ENCODE results near the gene TTC7B. TPM values are rescaled to one million over a fixed set of nuclear protein-coding genes. Genes with fewer than 3 reads are reported as not detected.

The TTC7B gene
- total RNA-seq, 1 donor, result 24.9 TPM

DNA sequence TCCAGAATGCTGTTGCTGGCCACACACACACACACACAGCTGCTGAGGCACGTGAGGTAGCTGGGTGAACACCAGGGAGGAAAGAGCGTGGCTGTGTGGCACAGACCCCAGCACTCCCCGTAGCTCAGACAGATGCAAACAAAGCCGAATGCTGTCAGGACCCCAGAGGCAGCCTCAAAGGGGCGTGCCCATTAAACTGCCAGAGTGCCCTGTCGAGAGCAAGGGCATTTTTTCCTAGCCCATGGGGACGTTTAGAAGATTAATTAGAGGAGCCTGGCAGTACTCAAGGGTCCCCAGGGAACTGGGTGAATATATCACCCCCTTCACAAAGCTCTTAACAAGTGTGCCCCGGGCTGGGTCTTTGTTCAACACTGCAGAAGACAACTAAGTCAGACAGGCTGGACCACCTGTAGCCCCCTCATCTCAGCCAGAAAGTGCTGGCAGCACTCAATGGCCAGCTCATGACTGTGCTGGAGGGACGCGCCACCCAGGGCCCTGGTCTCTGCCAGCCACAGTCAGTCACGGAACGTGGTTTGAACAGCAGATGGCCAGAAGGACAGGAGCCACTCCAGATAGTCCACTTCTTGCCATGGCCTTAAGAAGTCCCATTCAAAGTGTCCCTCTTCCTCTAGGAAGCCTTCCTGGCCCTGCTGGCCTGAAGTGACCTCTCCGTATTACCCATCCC is 37.5 kb downstream of the TTC7B start:
- no peak for DNase-seq (ENCODE audit: low read depth)
- no peak overlapping the region for H3K4me3 ChIP-seq (ENCODE audit: low read depth, low read length)
- TF ChIP-seq, protein P1, sequence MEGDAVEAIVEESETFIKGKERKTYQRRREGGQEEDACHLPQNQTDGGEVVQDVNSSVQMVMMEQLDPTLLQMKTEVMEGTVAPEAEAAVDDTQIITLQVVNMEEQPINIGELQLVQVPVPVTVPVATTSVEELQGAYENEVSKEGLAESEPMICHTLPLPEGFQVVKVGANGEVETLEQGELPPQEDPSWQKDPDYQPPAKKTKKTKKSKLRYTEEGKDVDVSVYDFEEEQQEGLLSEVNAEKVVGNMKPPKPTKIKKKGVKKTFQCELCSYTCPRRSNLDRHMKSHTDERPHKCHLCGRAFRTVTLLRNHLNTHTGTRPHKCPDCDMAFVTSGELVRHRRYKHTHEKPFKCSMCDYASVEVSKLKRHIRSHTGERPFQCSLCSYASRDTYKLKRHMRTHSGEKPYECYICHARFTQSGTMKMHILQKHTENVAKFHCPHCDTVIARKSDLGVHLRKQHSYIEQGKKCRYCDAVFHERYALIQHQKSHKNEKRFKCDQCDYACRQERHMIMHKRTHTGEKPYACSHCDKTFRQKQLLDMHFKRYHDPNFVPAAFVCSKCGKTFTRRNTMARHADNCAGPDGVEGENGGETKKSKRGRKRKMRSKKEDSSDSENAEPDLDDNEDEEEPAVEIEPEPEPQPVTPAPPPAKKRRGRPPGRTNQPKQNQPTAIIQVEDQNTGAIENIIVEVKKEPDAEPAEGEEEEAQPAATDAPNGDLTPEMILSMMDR (IDR thresholded peaks at IDR 0.05; ENCODE audit: insufficient read depth, low read length), result no peak

DNA sequence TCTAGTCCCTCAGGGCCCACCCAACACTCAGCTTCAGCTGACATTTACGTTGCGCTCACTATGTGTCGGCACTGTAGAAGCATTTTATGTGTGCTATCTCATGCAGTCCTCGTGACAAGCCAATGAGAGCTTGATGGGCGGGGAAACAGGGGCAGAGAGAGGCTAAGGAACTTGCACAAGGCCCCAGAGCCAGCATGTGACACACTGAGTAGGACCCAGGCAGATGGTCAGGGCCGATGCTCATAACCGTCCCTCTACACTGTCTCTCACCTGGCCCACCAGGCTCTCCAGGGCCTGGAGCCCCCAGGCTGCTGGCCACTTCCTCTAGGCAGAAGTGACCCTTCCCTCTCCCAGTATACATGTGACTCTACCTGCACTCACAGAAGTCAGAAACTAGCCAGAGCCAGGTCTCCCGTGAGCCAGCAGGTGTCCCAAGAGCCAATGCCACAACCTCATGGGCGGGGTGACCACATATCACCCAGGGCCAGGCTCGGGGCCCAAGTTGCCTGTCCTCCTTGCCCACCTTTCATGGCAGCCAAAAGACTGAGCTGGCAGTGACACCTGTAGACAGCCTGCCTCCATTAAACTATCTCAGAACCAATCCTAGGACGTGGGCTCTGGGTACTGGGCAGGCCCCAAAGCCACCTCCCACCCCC is 38.3 kb downstream of the TTC7B start:
- no peak overlapping the region for H3K4me3 ChIP-seq (ENCODE audit: low read depth, low read length)
- TF ChIP-seq, protein P1 (IDR thresholded peaks at IDR 0.05; ENCODE audit: insufficient read depth, low read length), result no peak
- no peak for DNase-seq (ENCODE audit: low read depth)

DNA sequence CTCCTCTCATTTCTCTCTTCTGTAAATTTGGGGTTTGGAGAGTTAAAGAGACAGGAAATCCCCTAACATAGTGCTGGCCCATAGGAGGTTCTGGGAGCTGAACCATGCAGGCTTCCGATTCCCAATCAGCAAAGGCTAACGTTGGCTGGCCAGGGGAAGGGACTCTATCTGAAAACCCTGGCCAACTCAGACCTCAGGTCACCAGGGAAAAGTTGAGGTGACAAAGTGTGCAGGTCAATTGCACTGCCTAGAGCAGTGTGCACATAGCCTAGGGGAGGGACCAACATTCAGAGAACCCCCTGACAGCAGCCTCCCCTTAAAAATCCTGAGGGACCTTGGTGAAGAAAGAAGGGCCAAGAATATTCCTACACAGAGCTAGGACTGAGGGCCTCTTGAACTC is 38.9 kb downstream of the TTC7B start:
- TF ChIP-seq, protein P1 (IDR thresholded peaks at IDR 0.05; ENCODE audit: insufficient read depth, low read length), result no peak
- DNase-seq (ENCODE audit: low read depth), result no peak
- no peak overlapping the region for H3K4me3 ChIP-seq (ENCODE audit: low read depth, low read length)

DNA sequence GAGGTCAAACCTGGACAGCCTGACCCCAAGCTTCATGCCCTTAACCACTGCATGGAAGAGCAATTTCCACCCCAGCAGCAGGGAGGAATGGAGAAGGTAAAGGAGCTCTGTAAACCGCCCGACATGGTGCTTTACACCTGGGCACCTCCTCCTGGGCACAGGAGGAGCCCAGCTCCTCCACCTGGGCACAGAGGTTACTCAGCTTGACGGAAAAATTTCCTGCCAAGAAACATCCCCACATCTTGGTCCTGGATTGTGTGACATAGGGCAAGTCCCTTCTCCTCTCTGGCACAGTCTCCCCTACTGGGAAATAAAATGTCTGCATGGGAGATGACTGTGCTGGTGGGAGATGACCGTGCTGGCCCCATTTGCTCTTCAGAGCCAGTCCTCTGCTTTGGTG is 40.8 kb downstream of the TTC7B start:
- TF ChIP-seq, protein P1 (IDR thresholded peaks at IDR 0.05; ENCODE audit: insufficient read depth, low read length), result no peak
- no peak for DNase-seq (ENCODE audit: low read depth)
- H3K4me3 ChIP-seq (ENCODE audit: low read depth, low read length), result no peak overlapping the region

DNA sequence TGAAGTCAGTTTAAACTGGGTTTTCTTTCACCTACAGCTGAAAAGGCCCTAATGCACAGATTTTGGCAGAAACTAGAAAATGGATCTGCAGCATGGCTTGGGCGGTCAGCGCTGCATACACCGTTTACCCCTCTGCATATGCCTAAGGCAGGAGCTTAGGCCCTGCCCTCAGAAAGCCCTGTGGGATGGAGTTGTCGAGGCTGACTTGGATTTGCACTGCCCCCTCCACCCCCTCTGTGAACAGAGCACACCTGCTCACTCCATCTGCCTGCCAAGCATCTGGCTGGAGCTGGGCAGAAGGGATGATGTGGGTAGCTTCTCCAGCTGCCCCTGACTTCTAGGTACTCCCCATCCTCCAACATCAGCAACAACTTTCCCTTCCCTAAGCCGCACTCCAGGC is 41.9 kb downstream of the TTC7B start:
- DNase-seq (ENCODE audit: low read depth), result no peak
- no peak overlapping the region for H3K4me3 ChIP-seq (ENCODE audit: low read depth, low read length)
- TF ChIP-seq, protein P1 (IDR thresholded peaks at IDR 0.05; ENCODE audit: insufficient read depth, low read length), result no peak

DNA sequence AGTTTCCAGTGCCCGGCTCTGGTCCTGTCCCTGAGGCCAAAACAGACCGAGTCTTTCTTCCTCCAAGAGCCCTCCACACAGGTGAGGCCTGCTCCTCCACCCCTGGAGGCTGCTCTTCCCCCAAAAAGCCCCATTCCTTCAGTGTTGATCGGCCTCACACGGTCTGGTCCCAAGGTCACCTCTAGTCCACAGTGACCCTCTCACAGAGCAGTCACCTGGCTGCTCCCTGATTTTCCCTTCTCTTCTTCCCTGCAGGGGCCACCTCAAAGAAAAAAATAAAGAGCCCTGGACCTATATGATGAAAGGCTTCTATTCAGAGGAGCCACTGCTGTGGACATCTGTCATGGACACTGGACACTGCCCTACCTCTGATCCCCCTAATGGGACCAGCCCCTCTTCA is 42.5 kb downstream of the TTC7B start:
- TF ChIP-seq, protein P1 (IDR thresholded peaks at IDR 0.05; ENCODE audit: insufficient read depth, low read length), result no peak
- no peak for DNase-seq (ENCODE audit: low read depth)
- H3K4me3 ChIP-seq (ENCODE audit: low read depth, low read length), result no peak overlapping the region

DNA sequence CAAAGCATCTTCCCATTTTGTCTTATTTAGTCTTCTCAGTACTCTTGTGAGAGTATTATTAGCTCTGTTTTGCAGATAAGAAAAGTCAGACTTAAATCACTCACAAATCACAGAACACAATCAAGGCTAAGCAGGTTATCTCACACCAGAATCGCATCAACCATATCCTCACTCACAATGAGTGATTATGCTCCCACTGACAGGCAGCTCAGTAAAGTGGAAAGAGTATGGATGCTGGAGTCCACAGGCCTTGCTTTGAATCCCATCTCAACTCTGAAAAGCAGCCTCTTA is 43.1 kb downstream of the TTC7B start:
- H3K4me3 ChIP-seq (ENCODE audit: low read depth, low read length), result no peak overlapping the region
- TF ChIP-seq, protein P1 (IDR thresholded peaks at IDR 0.05; ENCODE audit: insufficient read depth, low read length), result no peak
- no peak for DNase-seq (ENCODE audit: low read depth)
